ENCODE data around the gene WHRN.

Gene WHRN

DNA sequence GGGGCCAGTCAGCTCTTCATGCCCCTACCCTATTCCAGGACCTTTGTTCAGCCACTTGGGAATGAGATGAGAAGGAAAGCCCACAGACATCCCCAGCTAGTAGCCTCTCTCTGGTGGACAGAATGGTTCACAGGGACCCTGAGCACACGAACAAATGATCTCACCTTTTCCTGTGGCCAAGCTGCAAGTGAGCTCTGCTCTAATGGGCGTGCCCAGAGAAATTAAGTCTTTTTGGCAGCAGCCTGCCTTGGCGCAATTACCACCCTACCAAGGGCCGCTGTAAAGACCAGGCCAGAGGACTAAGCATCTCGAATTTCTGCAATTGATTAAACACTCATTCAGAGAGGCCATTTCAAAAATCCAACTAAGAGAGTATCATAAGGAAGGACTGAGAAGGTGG lies 56.0 kb downstream of the WHRN start:
- Histone ChIP-seq H3K9ac (no peak overlapping the region), H3K36me3 (ENCODE audit: control insufficient read depth, insufficient read depth, low read length) (no peaks in the 10 kb centered on the region), H3K9me3 (ENCODE audit: control insufficient read depth, low read length) (no peaks in the 10 kb centered on the region), H3K27ac (no peak overlapping the region), H3K4me2 (ENCODE audit: low read length) (no peak overlapping the region), H2AFZ (no peak overlapping the region), H3K4me1 (peaks cover 3% of the 10 kb centered on the region), H3K79me2 (no peaks in the 10 kb centered on the region), H3K4me3 (ENCODE audit: low read depth, low read length) (no peak overlapping the region), H3K27me3 (ENCODE audit: control insufficient read depth, insufficient read depth, low read length) (no peaks in the 10 kb centered on the region)
- TF ChIP-seq, protein P1, sequence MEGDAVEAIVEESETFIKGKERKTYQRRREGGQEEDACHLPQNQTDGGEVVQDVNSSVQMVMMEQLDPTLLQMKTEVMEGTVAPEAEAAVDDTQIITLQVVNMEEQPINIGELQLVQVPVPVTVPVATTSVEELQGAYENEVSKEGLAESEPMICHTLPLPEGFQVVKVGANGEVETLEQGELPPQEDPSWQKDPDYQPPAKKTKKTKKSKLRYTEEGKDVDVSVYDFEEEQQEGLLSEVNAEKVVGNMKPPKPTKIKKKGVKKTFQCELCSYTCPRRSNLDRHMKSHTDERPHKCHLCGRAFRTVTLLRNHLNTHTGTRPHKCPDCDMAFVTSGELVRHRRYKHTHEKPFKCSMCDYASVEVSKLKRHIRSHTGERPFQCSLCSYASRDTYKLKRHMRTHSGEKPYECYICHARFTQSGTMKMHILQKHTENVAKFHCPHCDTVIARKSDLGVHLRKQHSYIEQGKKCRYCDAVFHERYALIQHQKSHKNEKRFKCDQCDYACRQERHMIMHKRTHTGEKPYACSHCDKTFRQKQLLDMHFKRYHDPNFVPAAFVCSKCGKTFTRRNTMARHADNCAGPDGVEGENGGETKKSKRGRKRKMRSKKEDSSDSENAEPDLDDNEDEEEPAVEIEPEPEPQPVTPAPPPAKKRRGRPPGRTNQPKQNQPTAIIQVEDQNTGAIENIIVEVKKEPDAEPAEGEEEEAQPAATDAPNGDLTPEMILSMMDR (IDR thresholded peaks at IDR 0.05), result no peak

DNA sequence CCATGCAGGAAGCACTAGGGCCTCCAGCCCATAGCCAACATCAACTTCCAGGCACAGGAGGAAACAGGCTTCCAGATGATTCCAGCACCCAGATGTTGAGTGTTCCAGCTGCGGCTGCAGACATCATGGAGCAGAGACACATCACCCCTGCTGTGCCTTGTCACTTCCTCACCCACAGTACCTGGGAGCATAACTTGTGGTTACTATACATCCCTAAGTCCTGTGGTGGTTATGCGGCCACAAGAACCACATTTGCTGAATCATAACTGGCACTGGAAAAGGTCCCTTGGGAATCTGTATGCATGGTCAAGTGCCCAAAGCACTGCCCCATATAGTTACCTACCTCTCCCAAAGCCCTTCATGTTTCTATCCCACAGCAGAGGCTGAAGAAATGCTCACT lies 56.6 kb downstream of the WHRN start:
- Histone ChIP-seq H3K79me2 (no peaks in the 10 kb centered on the region), H3K9ac (no peak overlapping the region), H3K4me3 (ENCODE audit: low read depth, low read length) (no peak overlapping the region), H3K4me2 (ENCODE audit: low read length) (no peak overlapping the region), H3K27ac (no peak overlapping the region), H3K9me3 (ENCODE audit: control insufficient read depth, low read length) (no peaks in the 10 kb centered on the region), H2AFZ (no peak overlapping the region), H3K4me1 (peaks cover 3% of the 10 kb centered on the region), H3K27me3 (ENCODE audit: control insufficient read depth, insufficient read depth, low read length) (no peaks in the 10 kb centered on the region), H3K36me3 (ENCODE audit: control insufficient read depth, insufficient read depth, low read length) (no peaks in the 10 kb centered on the region)
- TF ChIP-seq, protein P1 (IDR thresholded peaks at IDR 0.05), result no peak

DNA sequence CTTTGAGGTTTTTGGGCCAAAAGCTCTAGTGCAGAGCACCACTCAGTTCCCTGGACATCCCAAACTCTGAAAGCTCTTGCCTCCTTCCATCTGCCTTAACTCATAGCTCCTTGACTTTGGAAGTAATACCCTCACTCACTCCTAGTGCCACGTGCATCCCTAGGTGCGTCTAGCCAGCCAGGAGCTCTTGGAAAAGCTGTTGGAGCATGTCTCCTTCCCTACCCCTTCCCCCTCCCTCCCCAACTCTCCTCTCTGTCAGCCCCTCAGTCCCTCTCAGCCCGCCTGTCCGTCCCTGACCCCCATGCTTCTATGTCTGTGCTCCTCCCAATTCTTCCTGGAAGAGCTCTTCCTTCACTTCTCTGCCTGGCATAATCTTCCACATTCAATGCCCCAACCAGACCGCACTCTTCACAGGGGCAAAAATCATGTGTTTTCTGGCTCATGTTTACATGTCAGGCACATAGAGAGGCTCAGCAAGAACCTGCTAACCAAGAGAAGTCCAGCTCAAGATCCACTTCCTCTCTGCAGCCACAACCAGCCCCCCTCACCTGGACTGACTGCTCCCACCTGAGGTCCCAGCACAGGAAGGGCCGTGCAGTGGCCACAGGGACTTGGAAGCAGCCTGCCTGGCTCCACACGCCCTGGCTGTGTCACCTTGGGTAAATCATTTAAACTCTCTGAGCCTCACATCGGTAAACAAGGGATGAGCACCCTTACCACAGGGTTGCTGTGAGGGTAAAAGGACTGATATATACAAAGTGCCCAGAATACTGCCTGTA lies 58.4 kb downstream of the WHRN start:
- H3K4me3 ChIP-seq (ENCODE audit: low read depth, low read length), result no peak overlapping the region

DNA sequence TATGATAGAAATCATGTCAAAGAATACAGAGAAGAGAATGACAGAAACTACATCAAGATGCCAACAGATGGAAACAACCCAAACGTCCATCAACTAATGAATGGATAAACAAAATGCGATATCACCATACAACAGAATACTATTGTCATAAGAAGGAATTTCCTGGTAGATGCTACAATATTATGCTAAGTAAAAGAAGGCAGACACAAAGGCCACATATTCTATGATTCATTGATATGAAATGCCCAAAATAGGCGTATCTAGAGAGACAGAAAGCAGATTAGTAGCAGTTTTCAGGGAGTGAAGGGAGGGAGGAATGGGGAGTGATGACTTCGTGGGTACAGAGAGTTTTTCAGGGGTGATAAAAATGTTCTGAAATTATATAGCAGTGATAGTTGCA lies 59.2 kb downstream of the WHRN start:
- H2AFZ ChIP-seq, result no peak overlapping the region
- H3K4me2 ChIP-seq (ENCODE audit: low read length), result no peak overlapping the region
- TF ChIP-seq, protein P1 (IDR thresholded peaks at IDR 0.05), result no peak
- no peaks in the 10 kb centered on the region for H3K36me3 ChIP-seq (ENCODE audit: control insufficient read depth, insufficient read depth, low read length)
- no peak overlapping the region for H3K9ac ChIP-seq
- H3K27me3 ChIP-seq (ENCODE audit: control insufficient read depth, insufficient read depth, low read length), result no peaks in the 10 kb centered on the region
- no peak overlapping the region for H3K4me3 ChIP-seq (ENCODE audit: low read depth, low read length)
- H3K9me3 ChIP-seq (ENCODE audit: control insufficient read depth, low read length), result no peaks in the 10 kb centered on the region
- H3K79me2 ChIP-seq, result no peaks in the 10 kb centered on the region
- no peaks in the 10 kb centered on the region for H3K4me1 ChIP-seq
- H3K27ac ChIP-seq, result no peak overlapping the region

More for the DNA sequence above, 58.4 kb downstream of the WHRN start:
- Histone ChIP-seq H2AFZ (no peak overlapping the region), H3K27ac (no peak overlapping the region), H3K79me2 (no peaks in the 10 kb centered on the region), H3K9ac (no peak overlapping the region), H3K9me3 (ENCODE audit: control insufficient read depth, low read length) (no peaks in the 10 kb centered on the region), H3K36me3 (ENCODE audit: control insufficient read depth, insufficient read depth, low read length) (no peaks in the 10 kb centered on the region), H3K27me3 (ENCODE audit: control insufficient read depth, insufficient read depth, low read length) (no peaks in the 10 kb centered on the region), H3K4me2 (ENCODE audit: low read length) (no peak overlapping the region), H3K4me1 (no peaks in the 10 kb centered on the region)
- TF ChIP-seq, protein P1 (IDR thresholded peaks at IDR 0.05), result no peak

DNA sequence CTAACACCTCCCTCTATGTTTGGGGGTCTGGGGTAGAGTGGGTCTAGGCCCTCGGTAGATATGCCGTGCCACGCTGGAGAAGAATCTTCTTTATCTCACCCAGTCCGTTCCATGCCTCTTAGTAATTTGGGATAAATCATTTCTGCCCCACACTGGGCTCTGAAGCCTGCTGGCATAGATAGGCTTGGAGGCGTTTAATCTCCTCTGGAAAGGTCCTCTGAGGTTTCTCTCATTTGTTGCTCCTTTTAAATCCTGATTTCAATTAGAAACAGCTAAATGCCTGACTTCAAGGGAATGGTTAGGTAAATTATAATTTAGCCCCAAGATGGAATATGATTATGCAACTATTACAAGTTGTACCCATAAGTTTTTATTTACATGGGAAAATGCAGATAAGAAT lies 59.7 kb downstream of the WHRN start:
- TF ChIP-seq, protein P1 (IDR thresholded peaks at IDR 0.05), result no peak
- Histone ChIP-seq H3K4me3 (ENCODE audit: low read depth, low read length) (no peak overlapping the region), H3K9me3 (ENCODE audit: control insufficient read depth, low read length) (no peaks in the 10 kb centered on the region), H3K4me1 (no peaks in the 10 kb centered on the region), H2AFZ (no peak overlapping the region), H3K27ac (no peak overlapping the region), H3K36me3 (ENCODE audit: control insufficient read depth, insufficient read depth, low read length) (no peaks in the 10 kb centered on the region), H3K27me3 (ENCODE audit: control insufficient read depth, insufficient read depth, low read length) (no peaks in the 10 kb centered on the region), H3K4me2 (ENCODE audit: low read length) (no peak overlapping the region), H3K79me2 (no peaks in the 10 kb centered on the region), H3K9ac (no peak overlapping the region)

All from parathyroid adenoma (tissue), 2 donors.